HG03159 (cell line): ENCODE data around the gene PRM1.
A peak's percentile ranks its signal among the peaks of the same experiment; 100 is the strongest.

Source experiments
- ATAC-seq: cut with Tn5 transposase; IDR thresholded peaks from one replicate; pipeline ENCODE4 v1.9.1; 2021; ENCODE audit warnings: mild to moderate bottlenecking, moderate library complexity; ENCODE audit not compliant: unreplicated experiment

Gene PRM1

GRCh38 chr16:11239644-11240632, 41.2 kb downstream of the PRM1 start:
- ATAC-seq = no peak

- no peak for ATAC-seq
Measured at GRCh38 chr16:11238272-11239202, 42.6 kb downstream of the PRM1 start.

GRCh38 chr16:11236461-11237254, 44.5 kb downstream of the PRM1 start:
- ATAC-seq = no peak

- ATAC-seq = no peak
Measured at GRCh38 chr16:11235703-11235991, 45.5 kb downstream of the PRM1 start.

GRCh38 chr16:11234884-11235702, 46.0 kb downstream of the PRM1 start:
- ATAC-seq = no peak

GRCh38 chr16:11233727-11234376, 47.3 kb downstream of the PRM1 start:
- no peak for ATAC-seq

- ATAC-seq = peak; percentile 53
Measured at GRCh38 chr16:11232852-11233726, 48.0 kb downstream of the PRM1 start.

- no peak for ATAC-seq
Measured at GRCh38 chr16:11232302-11232851, 48.8 kb downstream of the PRM1 start.

- ATAC-seq = no peak
Measured at GRCh38 chr16:11231367-11231970, 49.7 kb downstream of the PRM1 start.
